ENCODE results near the gene UACA. TPM values are rescaled to one million over a fixed set of nuclear protein-coding genes. Genes with fewer than 3 reads are reported as not detected.

Gene UACA
- total RNA-seq, 2 donors from 2014 or later = 16.3 to 35.2 TPM

DNA sequence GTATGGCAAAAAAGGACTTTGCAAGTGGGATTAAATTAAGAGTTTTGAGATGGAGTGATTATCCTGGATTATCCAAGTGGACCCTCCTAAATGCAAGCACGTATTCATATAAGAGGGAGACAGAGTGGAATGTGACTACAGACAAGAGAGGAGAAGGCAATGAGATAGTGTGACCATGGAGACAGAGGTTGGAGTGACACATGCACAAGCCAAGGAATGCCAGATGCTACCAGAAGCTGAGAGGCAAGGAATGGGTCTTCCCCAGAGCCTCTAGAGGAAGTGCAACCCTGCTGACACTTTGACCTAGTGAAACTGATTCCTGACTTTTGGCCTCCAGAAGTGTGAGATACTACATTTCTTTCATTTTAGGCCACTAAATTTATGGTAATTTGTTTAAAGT, 117.2 kb downstream of the UACA start:
- DNase-seq (ENCODE audit: low spot score) = no peak

DNA sequence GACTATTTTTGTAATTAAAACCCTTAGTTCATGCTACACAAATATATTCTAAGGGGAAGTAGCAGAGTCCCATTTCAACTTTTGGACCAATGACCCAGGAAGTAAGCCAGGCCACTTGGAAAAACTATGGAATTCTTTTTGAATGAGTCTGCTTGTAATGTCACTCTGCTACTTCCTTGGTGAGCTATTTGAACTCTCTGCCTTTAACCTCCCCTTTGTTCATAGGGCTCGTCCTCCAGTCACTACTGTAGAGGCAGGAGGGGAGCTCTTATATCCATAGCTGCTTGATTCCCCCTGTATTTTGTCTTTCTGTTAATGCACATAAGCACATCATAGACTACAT, 119.6 kb downstream of the UACA start:
- no peak for TF ChIP-seq POLR2A (IDR thresholded peaks at IDR 0.05)
- TF ChIP-seq POLR2AphosphoS5 (IDR thresholded peaks at IDR 0.05) = no peak
- TF ChIP-seq CTCF (IDR thresholded peaks at IDR 0.05) = no peak
- H3K4me3 ChIP-seq = no peak overlapping the region
- H3K36me3 ChIP-seq = no peaks in the 10 kb centered on the region
- no peaks in the 10 kb centered on the region for H3K9me3 ChIP-seq
- no peaks in the 10 kb centered on the region for H3K27me3 ChIP-seq (replicated peaks; ENCODE audit: insufficient read depth)
- 68% methylated on average over 1 of the region's 1 CpG for WGBS
- DNase-seq (ENCODE audit: low spot score) = no peak
- H3K27ac ChIP-seq = no peak overlapping the region
- no peaks in the 10 kb centered on the region for H3K4me1 ChIP-seq (replicated peaks)
- intact Hi-C loops (cut with DNase I) = no loop called here

More for the DNA sequence above, 117.2 kb downstream of the UACA start:
- no peaks in the 10 kb centered on the region for H3K4me1 ChIP-seq (replicated peaks)
- H3K27me3 ChIP-seq (replicated peaks; ENCODE audit: insufficient read depth) = no peaks in the 10 kb centered on the region
- intact Hi-C loops (cut with DNase I) = no loop called here
- no peaks in the 10 kb centered on the region for H3K9me3 ChIP-seq
- TF ChIP-seq POLR2A (IDR thresholded peaks at IDR 0.05) (no peak), CTCF (IDR thresholded peaks at IDR 0.05) (no peak), POLR2AphosphoS5 (IDR thresholded peaks at IDR 0.05) (no peak)
- H3K4me3 ChIP-seq = no peak overlapping the region
- H3K27ac ChIP-seq = no peak overlapping the region
- no peaks in the 10 kb centered on the region for H3K36me3 ChIP-seq
- 79% methylated on average over 1 of the region's 1 CpG for WGBS

DNA sequence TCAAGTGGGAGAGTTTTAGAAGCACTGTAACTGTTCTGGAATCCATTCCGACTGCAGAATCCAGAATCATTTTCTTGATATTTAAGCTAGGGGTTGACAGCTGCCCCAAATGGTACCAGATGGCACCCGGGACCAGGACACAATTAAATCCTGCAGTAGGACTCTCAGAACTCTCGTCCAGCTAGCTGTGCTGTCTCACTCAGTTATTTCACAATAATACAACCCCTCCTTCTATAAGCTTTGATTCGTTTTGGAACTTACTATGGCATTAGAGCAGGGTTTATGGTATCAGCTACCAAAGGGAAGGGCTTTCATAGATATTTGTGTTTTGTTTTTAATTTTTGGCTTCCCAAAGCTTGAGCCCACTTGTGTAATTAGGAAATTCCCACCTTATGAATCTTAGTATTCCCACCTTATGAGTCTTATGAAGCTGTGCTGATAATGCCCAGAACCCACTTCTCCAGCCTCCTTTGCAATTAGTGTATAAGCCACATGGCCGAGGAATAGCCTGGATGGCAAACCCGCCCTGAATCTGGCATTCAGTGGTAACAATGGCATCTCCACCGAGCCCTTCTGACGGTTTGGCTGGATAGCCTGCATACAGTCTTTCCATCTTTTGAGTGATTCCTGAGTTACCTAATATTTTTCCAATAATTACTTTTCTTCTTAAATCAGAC, 120.1 kb downstream of the UACA start:
- WGBS = 81% methylated on average over 8 of the region's 8 CpGs
- Histone ChIP-seq H3K27ac (no peak overlapping the region), H3K36me3 (no peaks in the 10 kb centered on the region), H3K4me1 (replicated peaks) (no peaks in the 10 kb centered on the region), H3K4me3 (no peak overlapping the region), H3K9me3 (no peaks in the 10 kb centered on the region), H3K27me3 (replicated peaks; ENCODE audit: insufficient read depth) (no peaks in the 10 kb centered on the region)
- intact Hi-C loops (cut with DNase I) = no loop called here
- TF ChIP-seq POLR2A (IDR thresholded peaks at IDR 0.05) (no peak), CTCF (IDR thresholded peaks at IDR 0.05) (no peak), POLR2AphosphoS5 (IDR thresholded peaks at IDR 0.05) (no peak)
- no peak for DNase-seq (ENCODE audit: low spot score)

DNA sequence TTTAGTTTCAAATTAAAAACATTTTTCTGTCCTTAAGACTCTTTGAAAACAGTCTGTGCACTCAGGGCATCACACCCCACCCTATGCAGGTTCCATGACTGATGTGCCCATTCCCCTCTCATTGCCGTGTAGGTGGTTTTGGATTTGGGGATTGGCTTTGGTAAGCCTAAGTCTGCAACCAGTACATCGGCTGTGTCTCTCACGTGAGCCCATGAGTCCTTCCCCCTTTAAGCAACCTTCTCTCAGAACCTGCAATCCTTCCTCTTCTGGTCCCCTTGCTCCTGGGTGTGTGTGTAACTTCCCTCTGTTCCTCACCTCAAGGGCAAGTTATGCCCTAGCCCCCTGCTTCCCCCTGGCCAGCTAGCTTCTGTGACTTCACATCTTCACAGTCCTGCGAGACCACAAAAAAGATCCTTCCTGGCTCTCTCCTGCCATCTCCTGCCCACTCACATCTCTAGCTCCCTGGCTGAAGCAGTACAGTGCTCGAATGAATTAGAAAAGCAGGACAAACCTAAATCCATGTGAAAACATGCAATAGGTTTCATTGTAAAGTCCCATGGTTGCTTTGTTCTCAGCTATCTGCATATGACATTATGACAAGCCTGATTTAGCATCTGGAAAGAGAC, 126.7 kb downstream of the UACA start:
- no peaks in the 10 kb centered on the region for H3K27me3 ChIP-seq (replicated peaks; ENCODE audit: insufficient read depth)
- 46% methylated on average over 5 of the region's 5 CpGs for WGBS
- H3K4me3 ChIP-seq = no peak overlapping the region
- no peaks in the 10 kb centered on the region for H3K9me3 ChIP-seq
- H3K4me1 ChIP-seq (replicated peaks) = peaks cover 8% of the 10 kb centered on the region
- intact Hi-C loops (cut with DNase I) = loop anchor here (5.0 kb wide), 1 partner anchor 69 kb away; no protein-coding TSS in a partner anchor
- no peaks in the 10 kb centered on the region for H3K36me3 ChIP-seq
- TF ChIP-seq POLR2AphosphoS5 (IDR thresholded peaks at IDR 0.05) = no peak
- TF ChIP-seq CTCF (IDR thresholded peaks at IDR 0.05) = peak in 3 of 4 experiments; percentile 23 to 43 (median 28)
- no peak for DNase-seq (ENCODE audit: low spot score)
- no peak overlapping the region for H3K27ac ChIP-seq

GRCh38 chr15:70635895-70636294, 127.5 kb downstream of the UACA start:
- 95% methylated on average over 2 of the region's 2 CpGs for WGBS
- Histone ChIP-seq H3K27me3 (replicated peaks; ENCODE audit: insufficient read depth) (no peaks in the 10 kb centered on the region), H3K9me3 (no peaks in the 10 kb centered on the region), H3K4me3 (no peak overlapping the region), H3K27ac (no peak overlapping the region), H3K36me3 (no peaks in the 10 kb centered on the region), H3K4me1 (replicated peaks) (peaks cover 8% of the 10 kb centered on the region)
- no peak for DNase-seq (ENCODE audit: low spot score)
- intact Hi-C loops (cut with DNase I) = loop anchor here (5.0 kb wide), 1 partner anchor 69 kb away; no protein-coding TSS in a partner anchor
- no peak for TF ChIP-seq POLR2AphosphoS5 (IDR thresholded peaks at IDR 0.05)
- TF ChIP-seq CTCF (IDR thresholded peaks at IDR 0.05) = no peak
- TF ChIP-seq POLR2A (IDR thresholded peaks at IDR 0.05) = no peak
